GM18502 (cell line): ENCODE results near the gene EGFL8.
A peak's percentile ranks its signal among the peaks of the same experiment; 100 is the strongest.
"Not testable (repeated sequence)": the region's sequence is repeated elsewhere in the genome, so short reads cannot be mapped to it uniquely, and the experiment has no call there.

Source experiments
- ATAC-seq: cut with Tn5 transposase; IDR thresholded peaks from one replicate; pipeline ENCODE4 v1.9.1; 2021; ENCODE audit warnings: mild to moderate bottlenecking; ENCODE audit not compliant: unreplicated experiment, poor library complexity

Gene EGFL8

DNA sequence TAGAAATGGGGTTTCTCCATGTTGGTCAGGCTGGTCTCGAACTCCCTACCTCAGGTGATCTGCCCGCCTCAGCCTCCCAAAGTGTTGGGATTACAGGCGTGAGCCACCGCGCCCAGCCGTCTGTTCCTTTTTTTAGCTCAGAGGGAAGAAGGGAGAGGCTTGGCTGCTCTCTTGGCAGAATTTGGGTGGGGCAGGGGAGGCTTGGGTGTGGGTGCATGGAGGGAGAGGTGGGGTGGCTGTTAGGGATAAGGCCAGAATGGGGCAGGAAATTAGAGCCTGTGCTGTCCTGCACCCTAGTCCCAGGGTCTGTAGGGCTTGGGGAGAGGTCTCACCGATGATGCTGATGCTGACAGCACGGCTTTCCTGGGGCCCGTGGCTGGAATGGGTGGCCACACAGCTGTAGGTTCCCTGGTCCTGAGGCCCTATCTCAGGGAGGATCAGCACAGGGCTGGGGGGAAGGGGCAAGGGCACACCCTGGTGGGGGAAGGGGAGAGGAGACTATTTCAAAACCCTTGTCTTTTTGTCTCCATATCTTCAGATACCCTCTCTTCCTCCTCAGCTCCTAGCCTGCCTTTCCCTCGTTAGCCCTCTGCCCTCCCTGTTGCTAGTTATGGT is 17.6 kb downstream of the EGFL8 start:
- no peak for ATAC-seq

DNA sequence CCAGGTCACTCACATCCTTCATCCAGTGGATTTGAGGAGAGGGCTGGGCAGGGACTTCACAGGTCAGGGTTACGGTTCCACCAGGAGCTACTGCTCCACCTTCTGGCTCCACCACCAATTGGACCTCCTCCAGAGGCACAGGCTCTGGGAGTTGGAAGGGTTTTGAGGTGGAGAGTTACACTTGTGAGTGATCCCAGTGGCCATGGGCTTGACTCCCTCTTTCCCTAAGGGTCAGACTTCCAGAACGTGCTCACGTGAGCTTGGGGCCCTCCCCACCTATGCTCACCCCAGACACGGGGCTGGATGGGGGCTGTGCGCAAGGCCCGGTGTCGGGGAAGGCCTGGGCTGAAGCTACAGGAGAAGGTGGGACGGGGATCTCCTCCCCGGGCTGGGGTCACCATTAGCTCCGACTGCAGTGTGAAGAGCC is 18.2 kb downstream of the EGFL8 start:
- no peak for ATAC-seq

DNA sequence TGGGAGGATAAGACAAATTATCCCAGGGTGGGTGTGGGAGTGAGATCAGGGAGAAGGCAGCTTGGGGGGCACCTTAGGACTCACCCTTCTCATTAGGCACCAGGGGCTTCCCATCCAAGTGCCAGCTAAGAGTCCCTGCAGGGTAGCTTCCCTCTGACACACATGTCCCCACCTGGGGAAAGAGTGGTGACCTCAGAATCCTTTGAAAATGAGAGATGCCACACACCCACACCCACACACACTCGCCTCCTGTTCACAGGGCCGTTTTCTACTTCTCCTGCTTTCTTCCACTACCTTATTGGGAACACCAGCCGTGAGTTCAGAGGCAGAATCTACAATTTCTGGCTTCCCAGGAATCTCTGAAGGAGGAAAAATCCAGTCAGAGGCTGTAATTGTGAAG is 18.6 kb downstream of the EGFL8 start:
- no peak for ATAC-seq

DNA sequence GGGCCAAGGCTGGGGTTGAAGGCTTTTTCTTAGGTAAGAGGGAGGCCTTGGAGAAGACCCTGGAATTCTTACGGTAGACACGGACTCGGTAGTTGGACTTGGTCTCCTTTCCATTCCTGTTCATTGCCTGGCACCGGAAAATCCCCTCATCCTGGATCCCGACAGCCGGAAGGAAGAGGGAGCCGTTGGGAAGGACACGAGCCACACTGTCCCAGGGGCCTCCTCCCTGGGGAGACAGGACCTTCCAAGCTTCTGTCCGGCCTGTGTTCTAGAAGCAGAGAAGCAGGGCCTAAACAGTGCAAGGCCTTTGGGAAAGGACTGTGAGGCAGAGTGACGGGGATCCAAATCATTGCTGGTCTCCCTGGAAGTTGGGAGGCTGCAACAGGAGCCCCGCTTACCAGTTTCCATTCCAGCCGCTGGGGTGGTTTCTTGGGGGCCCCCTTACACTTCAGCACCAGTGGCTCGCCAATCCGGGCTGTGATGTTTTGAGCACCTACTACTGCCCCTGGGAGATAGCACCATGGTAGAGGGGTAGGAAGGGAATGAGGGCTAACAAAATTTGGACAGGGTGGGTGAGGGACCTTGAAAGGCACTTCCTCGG is 19.2 kb downstream of the EGFL8 start:
- ATAC-seq: no peak

DNA sequence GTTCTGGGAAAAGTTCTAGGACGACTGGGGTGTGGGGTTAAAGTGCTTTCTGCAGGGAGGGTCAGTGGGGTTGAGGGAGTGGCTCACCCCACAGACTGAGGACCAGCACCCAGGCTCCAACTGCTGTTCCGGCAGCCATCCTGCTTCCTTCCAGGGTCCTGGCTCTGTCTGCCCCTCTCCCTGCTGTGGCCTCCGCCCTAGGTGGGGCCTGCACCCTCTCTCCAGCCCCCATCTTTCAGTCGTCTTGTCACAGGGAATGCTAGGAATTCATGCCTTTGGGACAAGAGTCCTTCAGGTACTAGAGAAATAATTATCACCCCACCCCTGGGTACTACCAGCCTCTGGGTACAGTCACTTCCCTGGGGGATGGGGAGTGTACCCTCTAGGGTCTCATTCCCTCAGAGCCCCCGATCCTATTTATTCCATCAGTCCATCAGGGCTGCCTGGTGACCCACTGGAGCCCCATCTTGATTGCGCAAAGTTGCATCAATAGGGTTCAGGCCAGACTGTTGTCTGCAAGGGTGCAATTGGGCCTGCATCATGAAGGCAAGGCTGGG is 19.8 kb downstream of the EGFL8 start, which contains the start of gene AGER:
Gene AGER, minus strand, starts transcription at position 170 of the 557 bp plus-strand sequence. Its CDS starts 31 bp downstream, at position 139.
- no peak for ATAC-seq

DNA sequence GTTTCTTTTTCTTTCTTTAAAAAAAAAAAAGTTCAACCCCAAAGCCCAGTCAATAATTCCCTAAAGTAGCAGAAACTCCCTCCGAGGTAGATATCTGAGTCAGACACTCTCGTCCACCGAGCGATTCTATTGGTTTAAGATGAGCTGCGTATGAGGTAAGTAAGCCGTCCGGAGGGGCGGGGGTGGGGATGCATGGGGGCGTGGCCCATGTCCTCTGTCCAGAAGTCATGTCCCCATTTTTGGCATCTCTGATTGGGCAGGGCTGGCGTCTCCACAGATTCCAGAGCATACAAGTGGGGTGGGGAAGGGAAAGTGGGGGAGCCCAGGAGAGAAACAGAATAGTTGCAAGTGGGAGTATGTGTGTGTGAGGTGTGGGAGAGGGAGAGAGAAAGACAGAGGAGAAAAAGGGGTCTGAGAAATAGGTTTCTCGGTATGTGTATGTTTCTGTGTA is 21.3 kb downstream of the EGFL8 start:
- not testable (repeated sequence) for ATAC-seq

DNA sequence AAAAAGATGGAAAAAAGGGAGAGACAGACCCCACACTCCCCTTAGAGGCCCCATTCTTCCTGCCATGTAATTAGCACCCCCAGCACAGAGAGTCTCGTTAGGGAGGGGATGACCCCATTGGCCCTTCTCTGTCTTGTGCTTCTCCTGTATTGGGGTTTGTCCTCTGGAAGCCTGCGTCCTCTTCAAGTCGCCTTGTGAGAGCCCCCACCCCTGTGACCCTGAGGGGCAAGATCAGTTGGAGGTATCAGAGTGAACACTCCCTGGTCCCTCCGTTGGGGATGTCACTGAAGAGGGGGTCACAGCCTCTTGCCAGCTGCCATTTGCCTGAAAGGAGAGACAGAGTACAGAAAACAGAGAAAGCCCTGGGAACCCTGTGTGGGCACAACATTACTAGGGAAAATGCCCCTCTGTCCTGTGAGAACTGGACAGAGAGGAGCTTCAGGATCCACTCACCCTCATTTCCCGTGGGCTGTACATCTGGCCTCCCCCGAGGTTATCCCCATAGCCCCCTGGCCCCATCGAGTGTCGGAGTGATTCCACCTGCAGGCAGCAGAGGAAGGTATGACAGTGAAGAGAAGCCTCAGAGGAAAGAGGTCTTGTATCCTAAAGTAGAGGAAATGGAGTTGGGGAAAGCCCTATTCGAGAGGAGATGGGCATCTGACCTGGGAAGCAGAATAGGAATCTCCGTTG is 21.9 kb downstream of the EGFL8 start:
- ATAC-seq: not testable (repeated sequence)

DNA sequence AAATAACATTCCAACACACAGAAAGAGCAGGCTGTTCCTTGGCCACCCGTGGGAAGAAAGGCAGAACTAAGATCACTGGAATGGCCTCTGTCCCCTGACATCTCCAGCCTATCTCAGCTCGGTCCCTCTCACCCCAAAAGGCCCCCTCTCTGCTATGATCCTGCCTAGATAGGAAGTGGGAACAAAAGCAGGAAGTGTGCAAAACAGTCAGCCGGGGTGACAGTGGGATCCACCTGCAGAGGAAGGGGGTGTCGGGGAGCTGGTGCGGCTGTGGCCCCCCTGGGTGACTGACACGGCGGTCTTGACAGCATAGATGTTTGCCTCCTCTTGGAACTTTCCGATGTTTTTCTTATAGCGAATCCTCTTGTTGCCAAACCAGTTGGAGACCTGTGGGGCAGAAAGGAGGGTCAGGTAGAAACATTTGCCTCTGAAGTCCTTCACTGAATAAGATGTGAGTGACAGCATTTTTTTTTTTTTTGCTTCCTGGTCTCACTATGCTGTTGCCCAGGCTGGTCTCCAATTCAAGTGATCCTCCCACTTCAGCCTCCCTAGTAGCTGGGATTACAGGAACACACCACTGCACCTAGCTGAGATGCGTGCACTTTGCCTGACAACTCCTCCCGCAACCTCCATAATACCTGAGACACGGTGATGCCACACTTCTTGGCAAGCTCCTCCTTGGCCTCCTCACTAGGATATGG is 22.8 kb downstream of the EGFL8 start:
- ATAC-seq: no peak

DNA sequence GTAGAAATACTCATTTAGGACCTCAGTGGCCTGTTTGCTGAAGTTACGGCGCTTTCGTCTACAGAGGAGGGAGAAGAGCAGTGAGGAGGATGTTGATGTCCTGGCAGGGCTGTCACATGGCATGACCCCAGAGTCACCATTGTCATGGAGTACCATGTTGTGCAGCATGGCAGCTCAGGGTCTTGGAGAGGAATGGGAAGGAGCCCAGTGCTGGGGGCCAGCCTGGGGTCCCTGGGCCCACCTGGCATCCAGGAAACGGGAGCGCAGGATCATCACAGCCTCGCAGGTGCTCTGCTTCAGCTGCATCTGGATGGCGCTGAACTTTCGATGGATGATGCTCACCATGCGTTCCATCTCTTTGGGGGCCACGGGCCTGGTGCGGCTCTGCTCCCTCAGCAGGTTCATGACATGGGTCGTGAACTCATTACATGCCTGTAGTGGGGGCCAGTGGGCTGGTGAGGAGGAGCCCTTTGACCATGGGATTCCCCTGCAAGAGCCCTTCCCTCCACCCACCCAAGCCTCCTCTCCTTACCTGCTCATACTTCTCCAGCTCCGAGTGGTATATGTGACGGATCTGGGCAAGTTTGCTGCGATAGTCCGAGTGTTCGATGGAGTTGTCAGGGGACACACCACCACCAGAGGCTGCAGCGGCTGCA is 23.5 kb downstream of the EGFL8 start:
- not testable (repeated sequence) for ATAC-seq

DNA sequence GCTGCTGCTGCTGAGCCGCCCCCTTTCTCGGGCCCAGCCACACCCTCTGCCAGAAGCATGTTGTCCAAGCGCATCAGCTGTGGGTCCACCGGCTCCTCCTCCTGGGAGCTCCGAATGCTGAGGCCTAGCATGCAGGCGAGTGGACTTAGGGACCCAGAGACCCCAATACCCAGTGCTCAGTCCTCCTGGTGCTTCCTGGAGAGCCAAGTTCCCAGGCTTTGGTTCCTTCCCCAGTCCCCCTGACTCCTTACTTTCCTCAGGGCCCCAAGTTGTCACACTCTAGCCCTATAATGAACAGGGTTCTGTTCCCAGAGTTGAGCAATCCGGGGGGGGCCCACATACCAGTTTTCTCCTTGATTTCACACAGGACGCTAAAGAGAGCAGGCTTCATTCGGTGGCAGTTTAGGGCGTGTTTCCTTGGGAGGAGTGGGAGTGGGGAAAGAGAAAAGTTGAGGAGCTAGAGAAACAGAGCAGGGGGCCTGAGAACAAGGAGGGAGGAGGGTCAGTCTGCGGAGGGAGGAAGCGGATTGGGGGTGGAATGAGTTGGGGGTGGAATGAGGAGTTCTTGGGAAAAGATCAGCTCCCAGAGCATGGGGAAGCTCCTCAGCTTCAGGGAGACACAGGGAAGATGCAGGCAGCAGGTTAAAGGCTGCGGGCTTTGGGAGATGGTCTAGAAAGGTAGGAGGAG is 24.1 kb downstream of the EGFL8 start:
- no peak for ATAC-seq

DNA sequence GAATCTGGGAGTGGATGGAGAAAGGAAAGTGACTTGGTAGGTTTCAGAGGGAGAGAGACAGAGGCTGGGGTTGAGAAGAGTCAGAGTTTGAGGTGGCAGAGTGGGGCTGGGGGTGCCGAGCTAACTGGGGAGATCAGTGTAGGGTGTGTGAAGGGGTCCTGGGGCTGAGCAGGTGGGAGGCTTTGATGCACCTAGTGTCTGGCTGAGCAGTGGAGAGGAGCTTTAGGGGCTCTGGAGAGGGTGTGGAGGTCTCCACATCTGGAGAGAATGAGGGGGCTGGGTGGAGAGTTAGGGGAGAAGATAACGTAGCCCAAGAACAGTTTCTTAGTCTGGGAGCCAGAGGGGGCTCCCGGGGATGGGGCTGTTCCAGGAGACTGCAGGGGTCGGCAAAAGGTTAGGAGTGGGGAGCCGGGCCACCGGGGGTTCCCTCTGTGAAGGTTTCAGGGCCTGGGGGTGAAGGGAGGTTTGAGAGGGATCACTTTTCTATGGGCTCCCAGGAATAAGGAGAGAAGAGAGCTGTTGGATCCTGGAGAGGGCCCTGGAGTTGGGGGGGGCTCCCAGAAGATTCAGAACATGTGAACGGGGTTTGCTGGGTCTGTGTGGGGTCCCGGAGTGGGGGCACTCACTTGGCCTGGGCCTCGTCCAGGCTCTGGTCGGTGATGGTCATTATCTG is 24.8 kb downstream of the EGFL8 start:
- ATAC-seq: no peak

DNA sequence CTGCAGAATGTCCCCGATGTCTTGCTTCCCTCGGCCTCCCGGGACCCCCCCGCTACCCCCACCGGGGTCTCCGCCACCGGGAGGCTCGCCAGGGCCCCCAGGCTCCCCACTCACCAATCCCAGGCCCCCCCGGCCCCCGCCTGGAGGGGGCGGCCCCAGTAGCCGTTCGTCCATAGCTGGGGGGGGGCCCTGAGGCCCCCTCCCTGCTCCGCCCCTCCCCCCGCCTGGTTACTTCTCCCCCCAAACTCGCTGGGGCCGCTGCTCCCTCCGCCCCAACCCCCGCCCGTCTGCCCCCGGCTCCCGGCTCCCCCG is 25.3 kb downstream of the EGFL8 start:
- ATAC-seq: no peak

DNA sequence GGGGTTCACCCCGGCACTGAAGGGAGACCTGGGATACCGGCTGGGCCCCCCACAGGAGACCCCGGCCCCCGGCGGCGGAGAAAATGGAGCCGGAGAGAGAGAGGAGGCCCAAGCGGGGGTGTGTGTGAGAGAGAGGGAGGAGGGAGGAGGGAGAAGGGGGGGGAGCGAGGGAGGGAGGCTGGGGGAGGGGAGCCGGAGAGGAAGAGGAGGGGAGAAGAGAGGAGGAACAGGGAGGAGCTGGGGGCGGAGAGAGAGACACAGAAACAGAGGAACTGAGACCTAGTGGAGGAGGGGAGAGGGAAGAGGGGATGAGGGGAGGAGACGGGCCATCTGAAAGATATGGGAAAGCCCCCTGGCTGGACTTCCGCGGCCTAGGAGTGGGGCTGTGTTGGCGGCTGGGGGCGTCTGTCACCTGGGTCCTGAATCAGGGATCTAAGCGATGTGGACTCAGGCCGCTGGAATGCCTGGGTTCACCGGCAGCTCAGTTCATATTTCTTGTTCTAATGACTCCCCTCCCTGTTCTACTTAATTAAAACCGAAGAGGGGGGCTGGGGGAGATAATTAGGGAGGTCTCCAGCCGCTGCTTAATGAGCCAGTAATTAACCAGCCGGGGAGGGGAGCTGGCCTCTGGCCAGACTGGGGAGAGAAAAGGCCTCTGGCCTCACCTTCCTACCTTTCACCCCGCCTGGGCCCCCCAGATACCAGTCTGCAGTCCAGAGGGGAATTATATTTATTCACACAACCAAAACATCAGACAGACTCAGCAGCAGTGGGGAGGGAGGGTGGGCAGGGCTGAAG is 25.9 kb downstream of the EGFL8 start, which contains the start of gene PBX2:
Gene PBX2, minus strand, starts transcription at position 149 of the 798 bp plus-strand sequence. CDS start 287 bp downstream, outside the sequence.
- ATAC-seq: peak; percentile 50

DNA sequence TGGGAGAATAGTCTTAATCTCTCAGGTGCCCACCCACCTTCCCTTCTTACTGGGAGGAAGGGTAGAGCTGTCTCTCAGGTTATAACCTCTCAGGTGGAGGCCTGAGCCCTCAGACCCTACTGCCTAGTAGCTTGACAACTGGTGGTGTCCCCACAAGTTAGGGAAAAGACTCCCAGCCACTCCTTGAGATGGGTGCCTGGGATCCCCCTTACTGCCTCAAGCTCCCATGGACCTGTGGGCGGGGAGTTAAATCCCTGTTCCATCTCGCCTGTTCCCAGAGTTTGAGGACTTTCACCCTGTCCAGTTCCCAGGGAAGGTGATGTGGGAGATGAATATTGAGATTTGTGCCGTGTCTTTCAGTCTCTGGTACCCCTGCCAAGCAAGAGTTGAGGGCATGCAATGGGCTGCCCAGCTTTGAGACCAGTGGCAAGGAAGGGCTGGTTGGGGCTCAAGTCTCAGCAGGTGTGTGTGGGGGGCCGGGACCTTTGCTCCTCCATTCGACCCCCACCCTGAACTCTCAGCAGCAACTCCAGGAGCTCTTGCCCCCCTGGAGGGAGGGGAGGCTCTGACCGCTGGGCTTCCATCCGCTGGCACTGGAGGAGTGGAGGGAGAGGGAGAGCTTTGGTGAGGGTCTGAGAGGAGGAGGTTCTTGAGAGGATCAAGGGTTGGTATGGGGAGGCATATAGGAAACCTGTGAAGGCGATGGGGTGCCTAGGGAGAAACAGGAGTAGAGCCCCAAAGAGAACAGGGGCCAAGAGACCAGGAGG is 26.7 kb downstream of the EGFL8 start:
- ATAC-seq: no peak

DNA sequence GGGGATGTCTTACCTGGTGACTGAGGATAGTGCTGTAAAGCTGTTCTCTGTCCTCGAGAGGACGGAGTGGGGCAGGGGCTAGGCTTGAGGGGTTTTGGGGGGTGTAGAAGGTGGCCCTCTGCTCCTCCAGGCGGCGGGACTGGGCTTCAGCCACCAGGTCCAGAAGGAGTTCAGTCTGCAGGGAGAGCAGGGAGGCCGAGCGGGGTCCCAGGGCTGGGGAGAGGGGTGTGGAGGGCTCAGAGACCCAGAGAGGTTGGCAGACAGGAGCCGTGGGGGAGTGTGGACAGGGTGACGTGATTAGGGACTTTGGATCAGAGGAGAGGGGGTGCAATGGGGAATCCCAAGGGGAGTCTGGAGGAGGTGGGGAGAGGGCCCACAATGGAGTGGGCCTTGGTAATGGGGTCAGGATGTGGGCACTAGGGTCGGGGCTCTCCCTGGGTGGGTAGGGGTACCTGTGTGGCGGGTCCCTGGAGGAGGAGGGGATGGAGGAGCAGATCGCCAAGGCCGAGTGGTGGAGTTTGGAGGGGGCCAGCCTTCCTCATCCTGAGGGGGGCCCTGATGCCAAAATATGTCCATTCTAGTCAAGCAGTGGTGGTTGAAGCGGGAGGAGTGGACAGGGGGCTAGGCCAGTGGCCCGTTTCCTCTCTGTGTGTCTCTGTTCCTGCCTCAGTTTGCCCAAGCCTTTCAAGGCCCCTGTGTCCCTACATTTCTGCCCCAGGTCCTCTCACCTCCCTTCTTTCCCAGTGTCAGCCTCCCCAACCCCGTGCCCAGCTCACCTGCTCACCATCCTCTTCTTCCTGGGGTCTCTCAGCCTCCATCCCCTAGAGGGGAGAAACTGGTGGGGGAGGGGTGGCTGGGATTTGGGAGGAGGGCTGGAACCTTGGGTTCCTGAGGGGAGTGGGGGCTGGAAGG is 27.6 kb downstream of the EGFL8 start:
- ATAC-seq: no peak

DNA sequence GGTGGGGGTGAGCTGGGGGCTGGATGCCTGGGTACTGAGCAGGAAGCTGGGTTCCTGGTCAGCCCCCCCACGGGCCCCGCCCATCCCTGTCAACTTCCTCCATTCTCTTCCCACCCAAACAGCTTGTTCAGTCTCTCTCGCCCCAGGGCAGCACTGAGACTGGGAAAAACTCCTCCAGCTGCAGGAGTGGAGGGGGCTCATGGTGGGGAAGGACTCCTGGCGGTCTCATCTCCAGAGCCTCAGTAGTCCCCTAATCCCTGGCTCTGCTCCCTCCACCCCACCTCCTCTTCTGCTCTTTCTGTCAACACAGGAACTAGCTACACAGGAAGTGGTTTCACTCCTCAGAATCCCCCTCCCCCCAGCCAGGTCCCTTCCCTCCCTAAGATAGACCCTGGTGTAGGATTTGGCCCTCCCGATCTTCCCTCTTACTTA is 28.2 kb downstream of the EGFL8 start, which contains the start of gene GPSM3:
Gene GPSM3, minus strand, starts transcription at position 36 of the 432 bp plus-strand sequence. CDS start 130 bp downstream, outside the sequence.
- ATAC-seq: no peak
